Germinal center (tissue), 1 donor: Measurements from ENCODE around the gene NR2C2AP.
"Not testable (repeated sequence)": the region's sequence is repeated elsewhere in the genome, so short reads cannot be mapped to it uniquely, and the experiment has no call there.

Experiments used
- DNase-seq: peaks from one replicate; pipeline ENCODE4 v3.0.0; 2012; ENCODE audit warnings: mixed read lengths, low spot score

Gene NR2C2AP

GRCh38 chr19:19203012-19203856 lies at the start of gene NR2C2AP:
Gene NR2C2AP (minus strand): TSS chr19:19203414. CDS start chr19:19203060, 354 bp downstream.
- DNase-seq, result peak; percentile 98

DNA sequence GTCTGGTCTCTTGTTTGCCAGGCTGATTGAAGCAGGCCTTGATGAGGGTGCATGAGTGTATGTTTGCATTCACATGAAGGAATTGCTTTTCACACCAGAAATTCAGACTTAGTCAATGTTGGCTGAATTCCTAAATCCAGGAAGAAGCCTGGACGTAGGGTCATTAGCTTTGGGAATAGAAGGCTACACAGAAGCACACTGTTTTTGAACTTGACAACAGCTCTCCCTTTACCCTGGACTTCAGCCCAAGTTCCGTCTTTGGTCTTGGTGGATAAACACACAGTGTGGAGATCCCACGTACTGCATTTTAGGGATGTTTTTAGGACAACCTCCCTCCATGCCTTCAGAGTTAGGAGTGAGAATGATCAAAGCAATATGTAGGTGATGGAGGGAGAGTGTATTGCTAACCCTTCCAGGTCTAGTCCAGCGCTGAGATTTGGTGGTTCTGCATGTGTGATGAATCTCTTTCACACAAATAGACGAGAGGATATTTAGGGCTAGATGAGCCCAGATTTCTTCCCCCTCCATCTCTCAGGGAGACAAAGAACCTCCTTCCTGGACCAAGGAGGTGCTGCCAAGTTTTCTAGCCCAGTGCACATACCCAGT lies 47.1 kb upstream of the NR2C2AP start:
- no peak for DNase-seq

DNA sequence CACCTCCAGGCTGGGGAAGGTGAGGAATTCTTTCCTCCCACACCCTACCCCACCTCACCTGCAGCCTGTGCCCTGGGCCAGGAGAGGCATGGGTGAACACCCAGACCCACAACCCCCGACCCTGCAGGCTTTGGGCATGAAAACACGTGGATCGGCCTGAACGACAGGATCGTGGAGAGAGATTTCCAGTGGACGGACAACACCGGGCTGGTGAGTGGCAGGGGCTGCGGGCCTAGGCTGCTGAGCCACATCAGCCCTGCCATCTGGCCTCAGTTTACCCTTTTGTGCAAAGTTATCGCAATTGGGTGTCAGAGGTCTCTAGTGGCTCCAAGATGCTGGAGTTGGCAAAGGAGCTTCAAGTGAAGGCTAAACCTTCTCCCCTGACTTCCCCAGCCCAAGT lies 37.3 kb upstream of the NR2C2AP start:
- DNase-seq, result no peak

GRCh38 chr19:19239675-19240074 lies 36.5 kb upstream of the NR2C2AP start:
- DNase-seq, result no peak

DNA sequence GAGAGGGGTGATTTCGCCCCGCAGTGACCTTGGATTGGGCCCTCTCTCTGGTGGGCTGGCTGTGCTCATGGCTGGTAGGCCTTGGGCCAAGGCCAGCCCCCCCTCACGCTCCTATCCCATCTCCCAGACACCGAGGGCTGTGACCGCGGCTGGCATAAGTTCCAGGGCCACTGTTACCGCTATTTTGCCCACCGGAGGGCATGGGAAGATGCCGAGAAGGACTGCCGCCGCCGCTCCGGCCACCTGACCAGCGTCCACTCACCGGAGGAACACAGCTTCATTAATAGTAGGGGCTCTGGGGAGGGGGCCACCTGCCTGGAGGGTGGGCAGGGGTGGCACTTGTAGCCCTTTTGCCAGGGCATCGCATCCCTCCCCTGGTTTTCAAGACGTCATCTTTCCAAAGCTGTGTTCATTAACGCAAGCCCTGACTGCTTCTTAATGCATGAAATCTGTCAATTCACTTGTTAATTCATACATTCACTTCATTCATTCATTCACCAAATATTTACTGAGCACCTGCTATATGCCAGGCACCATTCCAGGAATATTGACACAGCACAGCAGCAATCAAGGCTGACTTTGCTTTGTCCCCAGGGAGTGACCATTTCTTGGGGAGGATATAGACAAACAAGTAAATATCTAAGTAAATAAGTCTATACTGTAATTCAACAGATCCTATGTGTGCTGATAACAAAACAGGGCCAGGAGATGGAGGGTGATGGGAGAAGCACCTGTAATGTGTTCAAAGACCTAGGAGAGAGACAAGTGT lies 35.1 kb upstream of the NR2C2AP start:
- no peak for DNase-seq

GRCh38 chr19:19236173-19236572 lies 33.0 kb upstream of the NR2C2AP start:
- DNase-seq, result no peak

DNA sequence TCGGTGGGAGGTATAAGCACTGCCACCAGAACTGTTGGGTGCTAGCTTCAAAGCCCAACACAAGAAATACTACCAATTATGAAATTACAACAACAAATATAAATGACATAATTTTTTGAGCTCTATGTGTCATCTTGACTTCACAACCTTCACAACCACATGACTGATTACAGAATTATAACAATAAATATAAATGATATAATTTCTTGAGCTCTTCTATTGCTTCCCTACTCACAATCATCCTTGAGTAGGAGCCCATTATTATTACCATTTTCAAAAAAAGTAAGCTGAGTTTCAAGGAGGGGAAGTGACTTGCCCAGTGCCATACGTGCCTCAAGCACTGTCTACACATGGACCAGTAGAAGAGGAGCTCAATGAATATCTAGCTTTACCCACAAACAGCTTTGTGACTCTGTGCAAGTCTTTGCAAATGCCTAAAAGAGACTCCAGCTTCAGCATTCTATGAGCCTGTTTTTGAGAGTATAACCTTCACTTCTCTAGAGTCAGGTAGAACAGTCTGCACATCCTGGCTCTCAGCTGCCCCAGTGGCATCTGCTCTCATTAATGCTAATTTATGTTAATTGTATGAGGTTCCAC lies 31.1 kb upstream of the NR2C2AP start:
- no peak for DNase-seq

- no peak for DNase-seq
These were observed 29.1 kb upstream of the NR2C2AP start for GRCh38 chr19:19232261-19232721.

DNA sequence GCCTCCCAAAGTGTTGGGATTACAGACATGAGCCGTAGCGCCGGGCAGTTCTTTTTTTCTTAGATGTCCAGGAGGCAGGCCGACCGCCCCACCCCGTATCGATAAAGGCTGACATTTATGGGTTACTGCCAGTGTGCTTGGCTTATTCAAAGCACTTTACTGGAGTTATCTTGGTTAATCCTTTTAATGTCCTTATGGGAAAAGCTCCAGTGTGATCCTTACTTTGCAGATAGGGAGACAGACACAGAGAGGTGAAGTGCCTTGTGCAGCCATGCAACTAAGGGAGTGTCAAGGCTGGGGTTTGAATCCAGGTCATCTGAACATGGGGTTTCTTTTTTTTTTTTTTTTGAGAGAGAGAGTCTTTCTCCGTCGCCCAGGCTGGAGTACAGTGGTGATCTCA lies 27.8 kb upstream of the NR2C2AP start:
- no peak for DNase-seq

GRCh38 chr19:19229701-19230100 lies 26.5 kb upstream of the NR2C2AP start:
- no peak for DNase-seq

DNA sequence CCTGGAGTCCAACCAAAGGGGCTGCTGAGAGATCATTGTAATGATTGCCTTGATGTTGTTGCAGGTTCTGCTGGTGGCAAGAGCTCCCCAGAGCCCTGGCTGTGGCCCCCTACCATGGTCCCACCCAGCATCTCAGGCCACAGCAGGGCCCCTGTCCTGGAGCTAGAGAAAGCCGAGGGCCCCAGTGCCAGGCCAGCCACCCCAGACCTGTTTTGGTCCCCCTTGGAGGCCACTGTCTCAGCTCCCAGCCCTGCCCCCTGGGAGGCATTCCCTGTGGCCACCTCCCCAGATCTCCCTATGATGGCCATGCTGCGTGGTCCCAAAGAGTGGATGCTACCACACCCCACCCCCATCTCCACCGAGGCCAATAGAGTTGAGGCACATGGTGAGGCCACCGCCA lies 24.0 kb upstream of the NR2C2AP start:
- no peak for DNase-seq

GRCh38 chr19:19226663-19227062 lies 23.4 kb upstream of the NR2C2AP start:
- no peak for DNase-seq

GRCh38 chr19:19226204-19226603 lies 23.0 kb upstream of the NR2C2AP start:
- no peak for DNase-seq

DNA sequence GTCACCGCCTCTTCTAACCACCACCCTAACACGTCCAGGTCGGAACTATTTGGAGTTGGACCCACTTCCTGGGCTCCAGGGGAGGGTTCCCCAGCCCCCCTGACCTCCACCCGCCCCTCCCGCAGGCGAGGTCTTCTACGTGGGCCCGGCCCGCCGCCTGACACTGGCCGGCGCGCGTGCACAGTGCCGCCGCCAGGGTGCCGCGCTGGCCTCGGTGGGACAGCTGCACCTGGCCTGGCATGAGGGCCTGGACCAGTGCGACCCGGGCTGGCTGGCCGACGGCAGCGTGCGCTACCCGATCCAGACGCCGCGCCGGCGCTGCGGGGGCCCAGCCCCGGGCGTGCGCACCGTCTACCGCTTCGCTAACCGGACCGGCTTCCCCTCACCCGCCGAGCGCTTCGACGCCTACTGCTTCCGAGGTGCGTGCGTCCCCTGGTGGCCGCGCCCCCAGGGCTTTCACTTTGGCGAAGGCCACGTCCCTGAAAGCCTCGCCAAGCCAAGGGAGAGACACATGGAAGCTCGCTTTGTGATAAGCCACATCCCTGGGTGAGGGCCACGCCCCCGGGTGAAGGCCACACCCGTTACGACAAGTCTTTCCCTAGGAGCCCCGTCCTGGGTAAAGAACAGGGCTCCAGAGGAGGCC lies 21.8 kb upstream of the NR2C2AP start:
- DNase-seq, result peak; percentile 89

- DNase-seq, result no peak
These were observed 21.1 kb upstream of the NR2C2AP start for GRCh38 chr19:19224150-19224851.

DNA sequence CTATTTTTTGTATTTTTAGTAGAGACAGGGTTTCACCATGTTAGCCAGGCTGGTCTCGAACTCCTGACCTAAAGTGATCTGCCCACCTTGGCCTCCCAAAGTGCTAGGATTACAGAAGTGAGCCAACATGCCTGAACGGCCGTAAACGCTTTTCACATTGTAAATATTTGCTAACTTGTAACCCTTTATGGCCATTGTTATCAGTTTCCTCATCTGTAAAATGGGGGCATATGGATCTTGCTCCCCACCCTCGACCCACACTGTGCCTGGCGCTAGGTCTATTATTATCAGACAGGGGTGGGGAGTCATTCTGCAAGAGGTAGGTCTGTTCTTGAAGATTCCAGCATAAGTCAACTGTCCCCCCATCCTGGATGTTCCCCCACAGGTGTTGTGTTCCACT lies 20.4 kb upstream of the NR2C2AP start:
- no peak for DNase-seq

GRCh38 chr19:19223060-19223459 lies 19.8 kb upstream of the NR2C2AP start:
- no peak for DNase-seq

DNA sequence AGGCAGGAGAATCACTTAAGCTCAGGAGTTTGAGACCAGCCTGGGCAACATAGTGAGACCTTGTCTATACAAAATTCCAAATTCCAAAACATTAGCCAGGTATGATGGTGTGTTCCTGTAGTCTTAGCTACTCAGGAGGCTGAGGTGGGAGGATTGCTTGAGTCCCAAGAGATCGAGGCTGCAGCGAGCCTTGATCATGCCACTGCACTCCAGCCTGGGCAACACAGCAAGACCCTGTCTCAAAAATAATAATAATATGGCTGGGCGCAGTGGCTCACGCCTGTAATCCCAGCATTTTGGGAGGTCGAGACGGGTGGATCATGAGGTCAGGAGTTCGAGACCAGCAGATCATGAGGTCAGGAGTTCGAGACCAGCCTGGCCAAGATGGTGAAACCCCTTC lies 17.8 kb upstream of the NR2C2AP start:
- not testable (repeated sequence) for DNase-seq

GRCh38 chr19:19218911-19219310 lies 15.7 kb upstream of the NR2C2AP start:
- DNase-seq, result no peak

DNA sequence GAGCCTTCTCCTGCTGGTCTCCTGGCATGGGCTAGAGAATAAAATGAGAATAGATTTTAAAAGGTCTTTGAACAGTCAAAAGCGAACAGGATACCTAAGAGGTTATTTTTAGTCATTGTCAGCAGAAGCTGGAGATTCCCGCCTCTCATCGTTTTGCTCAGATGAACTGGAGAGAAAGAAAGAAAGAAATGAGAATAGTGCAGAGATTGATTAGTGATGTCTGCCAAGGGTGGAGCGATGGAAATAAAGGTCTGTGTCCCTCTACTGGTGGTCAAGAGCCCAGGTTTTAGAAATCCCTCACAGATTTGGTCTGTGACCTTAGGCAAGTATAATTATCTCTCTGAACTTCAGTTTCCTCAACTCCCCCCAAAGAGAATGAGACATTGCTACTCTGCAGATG lies 13.9 kb upstream of the NR2C2AP start:
- DNase-seq, result no peak

GRCh38 chr19:19215792-19216191 lies 12.6 kb upstream of the NR2C2AP start:
- DNase-seq, result no peak
